Measurements from ENCODE around the gene LRRC42. TPM values are rescaled to one million over a fixed set of nuclear protein-coding genes. Genes with fewer than 3 reads are reported as not detected.
"Not testable (repeated sequence)": the region's sequence is repeated elsewhere in the genome, so short reads cannot be mapped to it uniquely, and the experiment has no call there.

LRRC42 gene
- total RNA-seq, 4 donors from 2014 or later, result 20.1 to 36.3 (median 24.4) TPM

DNA sequence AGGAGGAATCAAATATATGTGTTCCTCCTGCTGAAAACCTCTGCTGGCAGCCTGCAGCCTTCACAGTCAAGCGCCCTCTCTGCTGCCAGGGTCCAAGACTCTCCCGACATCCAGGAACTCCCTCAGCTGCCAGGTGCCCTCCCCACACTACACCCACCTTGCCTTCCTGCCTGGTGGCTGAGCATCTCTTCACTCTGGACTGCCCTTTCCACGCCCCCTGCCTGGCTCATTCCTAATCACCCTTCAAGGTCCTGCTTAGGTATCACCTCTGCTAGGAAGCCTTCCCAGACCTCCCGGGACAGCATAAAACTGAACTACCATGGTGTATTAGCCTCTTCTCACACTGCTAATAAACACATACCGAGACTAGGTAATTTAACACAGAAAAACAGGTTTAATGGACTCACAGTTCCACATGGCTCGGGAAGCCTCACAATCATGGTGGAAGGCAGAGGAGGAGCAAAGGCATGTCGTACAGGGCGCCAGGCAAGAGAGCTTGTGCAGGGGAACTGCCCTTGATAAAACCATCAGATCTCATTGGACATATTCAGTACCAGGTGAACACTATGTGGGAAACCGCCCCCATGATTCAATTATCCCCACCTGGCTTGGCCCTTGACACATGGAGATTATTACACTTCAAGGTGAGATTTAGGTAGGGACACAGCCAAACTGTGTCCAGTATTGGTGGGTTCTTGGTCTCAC, 56.5 kb downstream of the LRRC42 start:
- no peak overlapping the region for H3K4me3 ChIP-seq (ENCODE audit: low read depth, poor library complexity, severe bottlenecking)
- DNase-seq (ENCODE audit: low spot score in 2 of 2), result peak in 1 of 2 donors; percentile 20
- intact Hi-C loops (cut with DNase I; ENCODE audit: low total_unique reads), result no loop called here
- TF ChIP-seq, protein P1, sequence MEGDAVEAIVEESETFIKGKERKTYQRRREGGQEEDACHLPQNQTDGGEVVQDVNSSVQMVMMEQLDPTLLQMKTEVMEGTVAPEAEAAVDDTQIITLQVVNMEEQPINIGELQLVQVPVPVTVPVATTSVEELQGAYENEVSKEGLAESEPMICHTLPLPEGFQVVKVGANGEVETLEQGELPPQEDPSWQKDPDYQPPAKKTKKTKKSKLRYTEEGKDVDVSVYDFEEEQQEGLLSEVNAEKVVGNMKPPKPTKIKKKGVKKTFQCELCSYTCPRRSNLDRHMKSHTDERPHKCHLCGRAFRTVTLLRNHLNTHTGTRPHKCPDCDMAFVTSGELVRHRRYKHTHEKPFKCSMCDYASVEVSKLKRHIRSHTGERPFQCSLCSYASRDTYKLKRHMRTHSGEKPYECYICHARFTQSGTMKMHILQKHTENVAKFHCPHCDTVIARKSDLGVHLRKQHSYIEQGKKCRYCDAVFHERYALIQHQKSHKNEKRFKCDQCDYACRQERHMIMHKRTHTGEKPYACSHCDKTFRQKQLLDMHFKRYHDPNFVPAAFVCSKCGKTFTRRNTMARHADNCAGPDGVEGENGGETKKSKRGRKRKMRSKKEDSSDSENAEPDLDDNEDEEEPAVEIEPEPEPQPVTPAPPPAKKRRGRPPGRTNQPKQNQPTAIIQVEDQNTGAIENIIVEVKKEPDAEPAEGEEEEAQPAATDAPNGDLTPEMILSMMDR (IDR thresholded peaks at IDR 0.05), result no peak
- TF ChIP-seq POLR2A (IDR thresholded peaks at IDR 0.05), result no peak
- WGBS, 2 donors, result 70 to 83% methylated on average over 9 of the region's 9 CpGs

DNA sequence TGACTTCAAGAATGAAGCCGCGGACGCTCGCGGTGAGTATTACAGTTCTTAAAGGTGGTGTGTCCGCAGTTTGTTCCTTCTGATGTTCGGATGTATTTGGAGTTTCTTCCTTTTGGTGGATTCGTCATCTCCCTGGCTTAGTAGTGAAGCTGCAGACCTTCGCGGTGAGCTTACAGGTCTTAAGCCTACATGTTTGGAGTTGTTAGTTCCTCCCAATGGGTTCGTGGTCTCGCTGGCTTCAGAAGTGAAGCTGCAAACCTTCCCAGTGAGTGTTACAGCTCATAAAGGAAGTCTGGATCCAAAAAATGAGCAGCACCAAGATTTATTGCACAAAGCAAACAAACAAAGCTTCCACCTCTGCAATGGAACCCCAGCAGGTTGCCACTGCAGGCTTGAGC, 57.1 kb downstream of the LRRC42 start:
- TF ChIP-seq POLR2A (IDR thresholded peaks at IDR 0.05), result no peak
- TF ChIP-seq, protein P1 (IDR thresholded peaks at IDR 0.05), result no peak
- H3K4me3 ChIP-seq (ENCODE audit: low read depth, poor library complexity, severe bottlenecking), result no peak overlapping the region
- intact Hi-C loops (cut with DNase I; ENCODE audit: low total_unique reads), result no loop called here
- WGBS, 2 donors, result 78 to 87% methylated on average over 12 of the region's 12 CpGs
- peak in 1 of 2 donors; percentile 31 for DNase-seq (ENCODE audit: low spot score in 2 of 2)

DNA sequence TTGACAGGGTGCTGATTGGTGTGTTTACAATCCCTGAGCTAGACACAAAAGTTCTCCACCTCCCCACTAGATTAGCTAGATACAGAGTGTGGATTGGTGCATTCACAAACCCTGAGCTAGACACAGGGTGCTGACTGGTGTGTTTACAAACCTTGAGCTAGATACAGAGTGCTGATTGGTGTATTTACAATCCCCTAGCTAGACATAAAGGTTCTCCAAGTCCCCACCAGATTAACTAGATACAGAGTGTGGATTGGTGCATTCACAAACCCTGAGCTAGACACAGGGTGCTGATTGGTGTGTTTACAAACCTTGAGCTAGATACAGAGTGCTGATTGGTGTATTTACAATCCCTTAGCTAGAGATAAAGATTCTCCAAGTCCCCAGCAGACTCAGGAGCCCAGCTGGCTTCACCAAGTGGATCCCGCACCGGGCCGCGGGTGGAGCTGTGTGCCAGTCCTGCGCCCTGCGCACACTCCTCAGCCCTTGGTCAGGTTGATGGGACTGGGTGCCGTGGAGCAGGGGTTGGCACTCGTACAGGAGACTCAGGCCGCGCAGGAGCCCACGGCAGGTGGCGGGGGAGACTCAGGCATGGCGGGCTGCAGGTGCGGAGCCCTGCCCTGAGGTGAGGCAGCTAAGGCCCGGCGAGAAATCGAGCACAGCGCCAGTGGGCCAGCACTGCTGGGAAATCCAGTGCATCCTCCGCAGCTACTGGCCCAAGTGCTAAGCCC, 57.8 kb downstream of the LRRC42 start:
- 94 to 95% methylated on average over 16 to 19 of the region's 19 CpGs for WGBS, 2 donors

DNA sequence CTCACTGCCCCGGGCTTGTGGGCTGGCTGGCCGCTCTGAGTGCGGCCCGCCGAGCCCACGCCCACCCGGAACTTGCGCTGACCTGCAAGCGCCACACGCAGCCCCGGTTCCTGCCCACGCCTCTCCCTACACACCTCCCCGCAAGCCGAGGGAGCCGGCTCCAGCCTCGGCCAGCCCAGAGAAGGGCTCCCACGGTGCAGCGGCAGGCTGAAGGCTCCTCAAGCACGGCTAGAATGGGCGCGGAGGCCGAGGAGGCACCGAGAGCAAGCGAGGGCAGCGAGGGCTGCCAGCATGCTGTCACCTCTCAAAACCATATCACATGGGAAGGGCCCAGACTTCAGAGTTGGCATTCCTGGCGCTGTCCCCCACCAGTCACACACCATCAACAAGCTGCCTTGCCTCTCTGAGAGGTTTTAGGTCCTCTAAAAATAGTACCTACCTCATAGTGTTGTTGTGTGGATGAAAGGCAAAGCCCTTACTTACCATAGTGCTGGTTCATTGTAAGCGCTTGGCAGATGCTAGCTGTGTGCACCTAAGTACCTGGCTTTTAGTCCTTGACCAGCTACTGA, 58.4 kb downstream of the LRRC42 start:
- no peak for DNase-seq (ENCODE audit: low spot score in 2 of 2)
- 93 to 97% methylated on average over 16 to 27 of the region's 27 CpGs for WGBS, 2 donors
- H3K4me3 ChIP-seq (ENCODE audit: low read depth, poor library complexity, severe bottlenecking), result no peak overlapping the region
- TF ChIP-seq, protein P1 (IDR thresholded peaks at IDR 0.05), result no peak
- no peak for TF ChIP-seq POLR2A (IDR thresholded peaks at IDR 0.05)
- intact Hi-C loops (cut with DNase I; ENCODE audit: low total_unique reads), result no loop called here

More for the DNA sequence above, 57.8 kb downstream of the LRRC42 start:
- DNase-seq (ENCODE audit: low spot score in 2 of 2); H3K4me3 ChIP-seq (ENCODE audit: low read depth, poor library complexity, severe bottlenecking); intact Hi-C loops (cut with DNase I; ENCODE audit: low total_unique reads): not testable (repeated sequence)

DNA sequence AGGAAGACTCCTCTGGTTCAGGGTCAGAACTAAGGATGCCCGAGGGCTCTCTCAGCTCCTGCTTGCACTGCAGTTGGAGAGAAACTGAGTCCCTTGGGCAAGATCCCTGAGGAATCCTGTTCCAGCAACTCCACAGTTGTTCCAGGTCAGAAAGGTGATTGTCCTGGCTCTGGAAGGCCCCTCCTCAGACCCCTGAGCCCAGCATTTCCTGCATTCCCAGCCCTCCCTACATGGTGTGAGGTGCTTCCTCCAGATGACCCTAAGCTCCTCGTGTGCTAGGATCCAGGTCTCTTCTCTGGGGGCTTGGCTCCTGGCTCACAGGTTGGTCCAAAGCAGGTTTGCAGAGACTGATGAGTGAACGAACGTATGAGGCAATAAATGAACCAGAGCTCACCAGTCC, 60.4 kb downstream of the LRRC42 start:
- WGBS, 2 donors, result 77 to 79% methylated on average over 4 of the region's 4 CpGs
- H3K4me3 ChIP-seq (ENCODE audit: low read depth, poor library complexity, severe bottlenecking), result no peak overlapping the region
- TF ChIP-seq POLR2A (IDR thresholded peaks at IDR 0.05), result no peak
- TF ChIP-seq, protein P1 (IDR thresholded peaks at IDR 0.05), result no peak
- intact Hi-C loops (cut with DNase I; ENCODE audit: low total_unique reads), result no loop called here
- no peak for DNase-seq (ENCODE audit: low spot score in 2 of 2)

DNA sequence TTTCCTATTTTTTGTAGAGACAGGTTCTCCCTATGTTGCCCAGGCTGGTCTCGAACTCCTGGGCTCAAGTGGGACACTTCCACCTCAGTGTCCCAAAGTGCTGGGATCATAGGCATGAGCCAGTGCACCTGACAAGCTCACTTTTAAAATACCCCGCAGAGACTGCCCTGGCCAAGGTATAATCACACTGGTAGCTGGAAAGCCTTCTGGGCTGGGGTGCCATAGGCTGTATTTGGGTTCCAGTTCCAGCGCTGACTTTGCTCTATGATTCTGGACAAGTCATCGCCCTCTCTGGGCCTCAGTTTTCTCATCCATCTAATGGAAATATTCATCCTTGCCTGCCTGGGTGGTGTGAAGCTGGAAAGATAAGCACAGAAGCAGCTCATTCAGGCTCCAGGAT, 61.5 kb downstream of the LRRC42 start:
- intact Hi-C loops (cut with DNase I; ENCODE audit: low total_unique reads), result no loop called here
- TF ChIP-seq, protein P1 (IDR thresholded peaks at IDR 0.05), result no peak
- TF ChIP-seq POLR2A (IDR thresholded peaks at IDR 0.05), result no peak
- no peak for DNase-seq (ENCODE audit: low spot score in 2 of 2)
- no peak overlapping the region for H3K4me3 ChIP-seq (ENCODE audit: low read depth, poor library complexity, severe bottlenecking)
- 93 to 94% methylated on average over 4 of the region's 4 CpGs for WGBS, 2 donors
